ENCODE measurements around the gene TBC1D14. TPM values are rescaled to one million over a fixed set of nuclear protein-coding genes. Genes with fewer than 3 reads are reported as not detected.
"Not testable (repeated sequence)": the region's sequence is repeated elsewhere in the genome, so short reads cannot be mapped to it uniquely, and the experiment has no call there.

The TBC1D14 gene
- polyA plus RNA-seq, 4 donors = 59.1 to 61.9 (median 60.6) TPM

DNA sequence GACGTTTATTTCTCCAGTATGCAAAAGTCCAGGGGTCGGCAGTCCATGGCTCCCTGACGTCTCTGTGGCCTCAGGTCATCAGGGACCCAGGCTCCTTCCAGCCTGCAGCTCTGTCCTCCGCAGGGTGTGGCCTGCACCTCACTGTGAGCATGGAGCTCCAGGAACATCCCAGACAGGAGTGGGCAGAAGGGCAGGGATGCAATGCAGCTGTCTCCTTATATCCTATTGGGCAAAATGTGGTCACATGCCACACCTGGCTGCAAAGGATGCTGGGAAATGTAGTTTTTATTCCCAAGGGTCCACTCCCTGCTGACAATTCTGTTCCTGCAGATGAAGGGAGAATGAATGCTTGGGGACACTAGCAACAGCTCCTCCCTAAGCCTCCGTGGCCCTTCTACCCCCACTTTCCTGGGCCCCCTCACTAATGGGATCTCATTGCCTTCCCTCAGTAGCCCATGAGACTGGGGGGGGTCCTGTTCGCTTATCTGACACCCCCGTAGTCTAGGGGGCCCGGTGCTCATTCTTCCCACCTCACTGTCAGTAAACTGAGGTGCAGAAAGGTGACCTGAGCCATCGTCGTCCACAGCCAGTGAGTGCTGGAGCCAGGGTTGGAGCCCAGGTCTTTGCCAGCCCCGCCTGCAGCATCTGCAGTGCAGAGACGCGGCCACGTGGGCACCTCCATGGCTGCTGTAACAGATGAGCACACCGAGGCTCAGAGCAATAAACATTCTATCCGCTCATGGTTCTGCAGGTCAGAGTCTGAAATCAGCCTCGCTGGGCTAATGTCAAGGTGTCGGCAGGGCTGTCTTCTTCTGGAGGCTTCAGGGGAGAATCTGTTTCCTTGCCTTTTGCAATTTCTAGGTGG lies 164.1 kb downstream of the TBC1D14 start:
- DNase-seq (ENCODE audit: low read depth in 4 of 4, low spot score in 2 of 4) = no peak

DNA sequence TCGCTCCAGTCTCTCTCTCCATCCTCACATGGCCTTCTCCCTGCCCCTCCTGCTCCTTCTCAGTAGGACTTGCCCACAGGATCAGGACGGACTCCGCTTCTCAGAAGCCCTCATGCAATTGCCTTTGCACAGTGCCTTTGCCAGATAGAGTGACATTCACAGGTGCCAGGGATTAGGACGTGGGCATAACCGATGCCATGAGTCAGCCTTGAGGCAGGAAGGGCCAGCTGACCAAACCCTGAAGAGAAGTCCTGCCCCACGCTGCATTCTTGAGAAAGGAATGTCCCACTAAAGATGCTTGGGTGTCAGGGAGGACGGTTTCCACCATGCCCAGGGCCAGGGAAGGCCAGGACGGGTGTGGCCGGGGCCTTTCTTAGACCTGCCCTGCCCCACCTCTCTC lies 164.8 kb downstream of the TBC1D14 start:
- no peak for DNase-seq (ENCODE audit: low read depth in 4 of 4, low spot score in 2 of 4)

DNA sequence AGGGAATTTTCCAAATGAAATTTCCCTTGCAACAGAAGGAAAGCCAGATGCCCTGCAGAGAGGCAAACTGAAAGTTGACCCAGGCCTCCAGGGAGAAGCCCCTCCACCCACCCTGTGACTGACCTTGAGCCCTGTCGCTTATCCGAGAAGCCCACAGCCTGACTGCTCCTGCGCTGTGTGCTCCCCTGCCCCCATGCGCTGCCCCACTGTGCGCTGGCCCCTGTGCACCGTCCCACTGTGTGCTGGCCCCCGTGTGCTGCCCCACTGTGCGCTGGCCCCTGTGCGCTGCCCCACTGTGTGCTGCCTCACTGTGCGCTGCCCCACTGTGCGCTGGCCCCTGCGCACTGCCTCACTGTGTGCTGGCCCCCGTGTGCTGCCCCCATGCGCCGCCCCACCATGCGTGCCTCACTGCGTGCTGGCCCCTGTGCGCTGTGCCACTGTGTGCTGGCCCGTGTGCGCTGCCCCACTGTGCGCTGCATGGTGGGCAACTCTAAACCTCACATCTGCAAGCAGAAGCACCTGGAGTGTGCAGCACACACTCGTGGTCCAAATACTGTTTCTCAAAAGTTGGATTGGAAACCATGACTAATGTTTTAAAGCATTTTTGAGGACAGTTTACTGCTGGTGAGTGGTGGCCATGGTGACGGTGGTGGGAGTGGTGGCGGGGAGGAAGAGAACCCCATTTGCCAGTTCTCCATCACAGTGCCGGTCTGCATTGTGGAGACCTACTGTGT lies 166.5 kb downstream of the TBC1D14 start:
- DNase-seq (ENCODE audit: low read depth in 4 of 4, low spot score in 2 of 4) = no peak

DNA sequence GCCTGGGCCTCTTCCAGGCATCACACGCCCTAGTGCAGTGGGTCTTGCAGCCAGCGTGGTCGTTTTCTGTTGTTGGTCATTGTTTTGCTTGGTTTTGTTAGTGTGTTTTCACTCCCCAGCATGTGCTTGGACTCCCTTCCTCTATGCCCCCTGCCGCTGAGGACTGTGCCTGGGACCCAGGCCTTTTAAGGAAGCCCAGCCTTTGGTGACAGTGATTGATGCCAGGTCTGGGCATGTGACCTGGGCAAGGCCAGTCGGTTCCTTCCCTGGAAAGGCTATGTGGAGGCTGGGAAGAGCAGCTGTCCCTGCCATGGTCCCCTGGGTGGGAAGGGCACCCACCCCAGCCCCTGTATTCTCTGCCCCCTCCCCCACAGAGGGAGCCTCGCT lies 167.1 kb downstream of the TBC1D14 start:
- DNase-seq (ENCODE audit: low read depth in 4 of 4, low spot score in 2 of 4) = no peak

DNA sequence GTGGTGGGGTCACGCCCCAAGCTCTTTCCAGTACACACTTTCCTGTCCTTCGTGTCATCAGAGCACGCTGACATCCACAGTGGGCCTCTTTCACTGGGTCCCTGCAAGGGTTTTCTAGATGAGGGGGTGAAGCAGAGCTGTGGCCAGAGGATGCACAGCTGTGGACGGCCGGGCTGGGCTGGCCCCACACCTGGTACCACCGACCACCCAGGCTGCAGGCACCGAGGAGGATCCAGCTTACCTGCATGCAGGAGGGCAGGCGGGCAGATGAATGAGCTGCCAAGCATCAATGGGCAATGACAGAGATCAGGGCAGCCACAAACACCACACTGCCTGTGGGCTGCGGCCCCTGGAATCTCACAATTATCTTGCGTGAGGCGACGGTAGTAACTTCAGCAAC lies 167.7 kb downstream of the TBC1D14 start:
- no peak for DNase-seq (ENCODE audit: low read depth in 4 of 4, low spot score in 2 of 4)

DNA sequence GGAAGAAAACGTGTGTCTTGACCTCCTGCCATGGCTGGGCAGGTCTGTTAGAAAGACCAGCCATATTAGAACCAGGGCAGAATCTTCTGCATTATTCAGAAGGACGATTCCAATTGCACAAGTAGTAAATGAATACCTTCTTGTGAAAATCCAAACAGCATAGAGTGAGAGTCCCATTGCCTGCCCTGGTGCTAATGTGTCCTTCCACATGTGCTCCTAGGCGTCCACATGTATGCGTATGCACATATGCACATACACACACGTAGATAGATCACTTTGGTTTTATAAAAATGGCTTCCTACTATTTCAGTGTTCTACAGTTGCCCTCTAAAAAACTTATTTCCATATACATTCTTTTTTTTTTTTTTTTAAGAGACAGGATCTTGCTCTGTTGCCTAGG lies 168.4 kb downstream of the TBC1D14 start:
- no peak for DNase-seq (ENCODE audit: low read depth in 4 of 4, low spot score in 2 of 4)

DNA sequence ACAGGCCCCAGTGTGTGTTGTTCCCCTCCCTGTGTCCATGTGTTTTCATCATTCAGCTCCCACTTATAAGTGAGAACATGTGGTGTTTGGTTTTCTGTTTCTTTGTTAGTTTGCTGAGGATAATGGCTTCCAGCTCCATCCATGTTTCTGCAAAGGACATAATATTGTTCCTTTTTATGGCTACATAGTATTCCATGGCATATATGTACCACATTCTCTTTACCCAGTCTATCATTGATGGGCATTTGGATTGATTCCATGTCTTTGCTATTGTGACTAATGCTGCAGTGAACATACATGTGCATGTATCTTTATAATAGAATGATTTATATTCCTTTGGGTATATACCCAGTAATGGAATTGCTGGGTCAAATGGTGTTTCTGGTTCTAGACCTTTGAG lies 169.9 kb downstream of the TBC1D14 start:
- DNase-seq (ENCODE audit: low read depth in 4 of 4, low spot score in 2 of 4) = not testable (repeated sequence)

DNA sequence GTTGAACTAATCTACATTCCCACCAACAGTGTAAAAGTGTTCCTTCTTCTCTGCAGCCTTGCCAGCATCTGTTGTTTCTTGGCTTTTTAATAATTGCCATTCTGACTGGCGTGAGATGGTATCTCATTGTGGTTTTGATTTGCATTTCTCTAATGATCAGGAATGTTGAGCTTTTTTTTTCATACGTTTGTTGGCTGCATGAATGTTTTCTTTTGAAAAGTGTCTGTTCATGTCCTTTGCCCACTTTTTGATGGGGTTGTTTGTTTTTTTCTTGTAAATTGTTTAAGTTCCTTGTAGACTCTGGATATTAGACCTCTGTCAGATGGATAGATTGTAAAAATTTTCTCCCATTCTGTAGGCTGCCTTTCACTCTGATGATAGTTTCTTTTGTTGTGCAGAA lies 170.3 kb downstream of the TBC1D14 start:
- DNase-seq (ENCODE audit: low read depth in 4 of 4, low spot score in 2 of 4) = not testable (repeated sequence)

Other genes with a start within 250 kb of the TBC1D14 start
- gene S100P, start 215.9 kb upstream of the TBC1D14 start, polyA plus RNA-seq (ENCODE audit: insufficient read length in 4 of 4) = 10 to 100 TPM in 2 of 4 donors, 1 to 10 TPM in 2; 4.6 to 14.4 (median 9.7) TPM
- gene MRFAP1L1, start 200.0 kb upstream of the TBC1D14 start, polyA plus RNA-seq (ENCODE audit: insufficient read length in 4 of 4) = 100 to 1,000 TPM; 114 to 156 (median 123) TPM
- gene BLOC1S4, start 193.7 kb upstream of the TBC1D14 start, polyA plus RNA-seq (ENCODE audit: insufficient read length in 4 of 4) = 10 to 100 TPM; 11.3 to 18.3 (median 12.8) TPM
- gene KIAA0232, start 127.1 kb upstream of the TBC1D14 start, polyA plus RNA-seq (ENCODE audit: insufficient read length in 4 of 4) = 10 to 100 TPM; 36.4 to 43.8 (median 40.0) TPM
- 10 to 100 TPM; 20.6 to 23.5 (median 22.2) TPM for gene TADA2B, start 133.5 kb downstream of the TBC1D14 start, polyA plus RNA-seq (ENCODE audit: insufficient read length in 4 of 4)
- 10 to 100 TPM; 28.1 to 38.8 (median 34.5) TPM for gene GRPEL1, start 158.2 kb downstream of the TBC1D14 start, polyA plus RNA-seq (ENCODE audit: insufficient read length in 4 of 4)